Activated naive CD8-positive, alpha-beta T cell treated with anti-CD3 and anti-CD28 coated beads, Interleukin-2, amount 50 U/mL, for 24 hours (primary cell): ENCODE data around the gene HOXD10.

Experiments used
- ATAC-seq: fragments of 150-1000 bp; cut with Tn5 transposase; one replicate; pipeline ENCODE4 v1.10.0; 2021
- DNase-seq: peaks from one replicate; pipeline ENCODE4 v3.0.0; 2021
- H3K27ac Mint-ChIP-seq: one replicate; pipeline ENCODE4 v1.8.0; 2021; ENCODE audit warnings: mild to moderate bottlenecking, mixed read lengths
- H3K27me3 Mint-ChIP-seq: one replicate; pipeline ENCODE4 v1.8.0; 2021; ENCODE audit warnings: mixed read lengths
- H3K36me3 Mint-ChIP-seq: one replicate; pipeline ENCODE4 v1.8.0; 2021; ENCODE audit warnings: low read depth, mixed read lengths
- H3K4me1 Mint-ChIP-seq: one replicate; pipeline ENCODE4 v1.8.0; 2021; ENCODE audit warnings: mixed read lengths
- H3K4me3 Mint-ChIP-seq: one replicate; pipeline ENCODE4 v1.8.0; 2021; ENCODE audit warnings: mild to moderate bottlenecking, moderate library complexity, mixed read lengths
- H3K9me3 Mint-ChIP-seq: one replicate; pipeline ENCODE4 v1.8.0; 2021; ENCODE audit warnings: mixed read lengths

The HOXD10 gene

DNA sequence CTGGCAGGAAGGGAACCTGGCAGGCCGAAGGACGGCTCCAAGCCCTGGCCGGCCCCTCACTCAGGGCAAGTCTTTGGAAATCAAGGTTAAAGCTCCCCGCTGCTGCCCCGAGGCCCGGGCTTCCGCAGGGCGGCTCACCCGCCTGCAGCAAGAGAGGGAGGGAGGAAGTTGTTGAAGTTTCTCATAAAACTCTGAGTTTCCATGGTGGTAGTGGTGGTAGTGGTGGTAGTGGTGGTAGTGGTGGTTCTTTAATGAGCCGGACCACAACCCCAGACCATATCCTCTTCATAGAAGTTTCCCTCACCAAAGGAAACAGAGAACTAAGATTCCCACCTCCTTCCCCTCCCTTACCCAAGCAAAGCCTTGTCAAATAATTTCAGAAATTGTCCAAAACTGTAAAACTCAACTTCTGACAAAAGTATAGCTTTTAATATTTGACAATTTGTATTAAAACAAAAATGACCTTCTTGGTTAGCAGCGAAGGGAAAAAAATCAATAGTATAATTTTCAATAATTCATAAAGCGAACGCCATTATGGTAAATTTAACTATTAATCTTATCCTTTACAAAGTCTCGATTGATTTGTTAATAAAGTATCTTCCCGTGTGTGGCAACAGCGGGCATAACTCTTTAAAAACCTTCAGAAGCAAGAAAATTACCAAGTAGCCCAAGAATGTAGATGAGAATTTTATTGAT, 1.5 kb upstream of the HOXD10 start:
- no peak overlapping the region for H3K27ac Mint-ChIP-seq
- H3K9me3 Mint-ChIP-seq: peaks cover 19% of the 10 kb centered on the region
- no peak overlapping the region for H3K4me3 Mint-ChIP-seq
- DNase-seq: no peak
- H3K4me1 Mint-ChIP-seq: peaks cover 4% of the 10 kb centered on the region
- H3K27me3 Mint-ChIP-seq: peaks cover 94% of the 10 kb centered on the region
- H3K36me3 Mint-ChIP-seq: peaks cover 7% of the 10 kb centered on the region
- ATAC-seq: no peak

DNA sequence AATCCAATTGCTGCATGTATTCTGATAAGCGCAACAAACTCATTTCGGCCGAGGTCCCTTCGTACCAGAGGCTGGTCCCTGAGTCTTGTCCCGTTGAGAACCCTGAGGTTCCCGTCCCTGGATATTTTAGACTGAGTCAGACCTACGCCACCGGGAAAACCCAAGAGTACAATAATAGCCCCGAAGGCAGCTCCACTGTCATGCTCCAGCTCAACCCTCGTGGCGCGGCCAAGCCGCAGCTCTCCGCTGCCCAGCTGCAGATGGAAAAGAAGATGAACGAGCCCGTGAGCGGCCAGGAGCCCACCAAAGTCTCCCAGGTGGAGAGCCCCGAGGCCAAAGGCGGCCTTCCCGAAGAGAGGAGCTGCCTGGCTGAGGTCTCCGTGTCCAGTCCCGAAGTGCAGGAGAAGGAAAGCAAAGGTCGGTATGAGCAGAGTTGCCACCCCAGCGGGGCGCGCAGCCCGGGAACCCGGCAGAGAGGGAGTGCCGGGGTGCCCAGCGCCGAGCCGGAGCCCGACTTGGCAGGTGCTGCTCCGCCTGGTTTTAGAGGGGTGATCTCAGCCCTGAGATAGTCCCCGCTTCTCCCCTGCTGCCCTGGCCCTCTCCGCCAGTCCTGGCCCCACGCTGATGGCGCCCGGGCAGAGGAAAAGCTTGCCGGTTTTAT, 714 bp downstream of the HOXD10 start:
- H3K27ac Mint-ChIP-seq: no peak overlapping the region
- H3K9me3 Mint-ChIP-seq: peaks cover 19% of the 10 kb centered on the region
- ATAC-seq: no peak
- peaks cover 4% of the 10 kb centered on the region for H3K4me1 Mint-ChIP-seq
- H3K4me3 Mint-ChIP-seq: no peak overlapping the region
- H3K27me3 Mint-ChIP-seq: peaks cover 89% of the 10 kb centered on the region
- H3K36me3 Mint-ChIP-seq: peaks cover 5% of the 10 kb centered on the region
- DNase-seq: no peak

- Mint-ChIP-seq H3K36me3 (peaks cover 5% of the 10 kb centered on the region), H3K4me1 (peaks cover 6% of the 10 kb centered on the region), H3K4me3 (no peak overlapping the region), H3K27me3 (peaks cover 86% of the 10 kb centered on the region), H3K9me3 (peaks cover 19% of the 10 kb centered on the region), H3K27ac (no peak overlapping the region)
- DNase-seq: no peak
- no peak for ATAC-seq
Observed at GRCh38 chr2:176117823-176118371, 1.3 kb downstream of the HOXD10 start.

GRCh38 chr2:176118601-176119339, 2.2 kb downstream of the HOXD10 start:
- no peak overlapping the region for H3K4me3 Mint-ChIP-seq
- no peak overlapping the region for H3K27ac Mint-ChIP-seq
- DNase-seq (no peak), ATAC-seq (no peak)
- peaks cover 12% of the 10 kb centered on the region for H3K9me3 Mint-ChIP-seq
- peaks cover 7% of the 10 kb centered on the region for H3K4me1 Mint-ChIP-seq
- H3K27me3 Mint-ChIP-seq: peaks cover 84% of the 10 kb centered on the region
- H3K36me3 Mint-ChIP-seq: peaks cover 5% of the 10 kb centered on the region

GRCh38 chr2:176120364-176121189, 4.0 kb downstream of the HOXD10 start:
- peaks cover 5% of the 10 kb centered on the region for H3K36me3 Mint-ChIP-seq
- H3K9me3 Mint-ChIP-seq: peaks cover 11% of the 10 kb centered on the region
- no peak overlapping the region for H3K4me3 Mint-ChIP-seq

DNA sequence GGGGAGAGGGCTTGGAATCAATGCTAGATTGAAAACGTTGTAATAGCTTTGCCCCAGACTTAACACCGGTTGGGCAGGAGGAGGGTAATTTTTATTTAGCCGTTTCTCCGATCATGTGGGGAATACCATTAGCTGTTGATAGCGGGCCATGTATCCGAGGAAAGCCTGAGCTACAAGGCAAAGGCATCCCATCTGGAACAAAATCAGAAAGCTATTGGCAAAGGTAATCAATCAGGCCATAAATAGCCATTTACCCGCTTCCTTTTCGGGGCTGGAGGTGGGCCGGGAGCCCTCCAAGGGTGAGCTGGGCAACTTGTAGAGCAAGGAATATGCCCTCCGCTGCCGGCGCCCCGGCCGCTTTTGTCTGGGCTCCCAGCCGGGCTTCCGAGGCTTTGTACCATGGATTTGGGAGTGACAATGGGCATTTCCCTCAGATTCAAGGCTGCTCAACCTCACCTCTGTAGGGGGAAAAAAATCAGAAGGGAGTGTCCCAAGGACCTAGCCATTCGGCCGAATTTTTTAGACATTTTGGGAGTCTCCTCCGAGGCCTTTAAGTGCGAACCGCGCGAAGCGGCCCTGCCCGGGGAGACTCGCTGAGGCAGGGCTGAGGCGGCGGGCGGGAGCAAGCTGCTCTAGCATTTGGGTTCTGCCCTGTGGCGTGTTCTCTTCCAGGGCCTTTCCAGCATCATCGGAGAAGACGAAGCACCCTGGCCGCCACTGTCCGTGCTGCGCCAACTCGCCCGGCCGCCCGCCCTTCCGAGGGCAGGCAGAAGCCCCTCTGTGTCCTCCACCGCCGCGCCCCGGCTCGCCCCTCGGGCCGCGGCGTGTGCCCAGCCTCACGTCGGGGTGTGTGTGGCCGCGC, 4.8 kb downstream of the HOXD10 start:
- DNase-seq (no peak), ATAC-seq (no peak)
- H3K27me3 Mint-ChIP-seq: peaks cover 84% of the 10 kb centered on the region
- no peak overlapping the region for H3K4me3 Mint-ChIP-seq
- peaks cover 8% of the 10 kb centered on the region for H3K9me3 Mint-ChIP-seq
- no peak overlapping the region for H3K27ac Mint-ChIP-seq
- peaks cover 4% of the 10 kb centered on the region for H3K36me3 Mint-ChIP-seq
- H3K4me1 Mint-ChIP-seq: peaks cover 9% of the 10 kb centered on the region

More at GRCh38 chr2:176120364-176121189, 4.0 kb downstream of the HOXD10 start:
- ATAC-seq (no peak), DNase-seq (no peak)
- Mint-ChIP-seq H3K27me3 (peaks cover 85% of the 10 kb centered on the region), H3K27ac (no peak overlapping the region), H3K4me1 (peaks cover 9% of the 10 kb centered on the region)

DNA sequence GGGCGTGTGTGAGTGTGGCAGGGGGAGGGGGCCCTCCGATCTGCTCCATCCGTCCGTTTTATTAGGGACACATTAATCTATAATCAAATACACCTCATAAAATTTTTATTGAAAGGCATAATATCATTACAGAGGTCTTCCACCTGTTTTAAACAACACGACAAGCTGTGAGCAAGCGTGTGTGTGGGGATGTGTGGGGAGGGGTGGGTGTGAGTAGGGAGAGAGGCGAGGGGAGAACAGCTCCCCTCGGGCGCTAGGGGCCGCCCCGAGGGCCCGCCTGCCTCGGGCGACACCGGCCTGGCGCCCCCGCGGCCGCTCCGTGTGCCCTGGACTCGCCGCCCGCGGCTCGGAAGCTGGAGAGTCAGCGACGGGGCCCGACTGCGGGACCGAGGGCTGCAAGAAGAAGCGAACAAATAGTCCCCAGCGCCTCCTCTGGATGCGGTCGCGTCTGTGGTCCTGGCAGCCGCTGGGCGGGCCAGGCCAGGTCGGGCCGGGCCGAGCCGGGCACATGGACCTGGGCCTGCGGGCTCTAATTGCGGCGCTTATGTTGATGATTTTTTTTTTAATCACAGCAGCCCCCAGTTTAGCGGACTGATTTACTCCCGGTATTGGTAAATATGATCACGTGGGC, 5.6 kb downstream of the HOXD10 start:
- H3K36me3 Mint-ChIP-seq: peaks cover 4% of the 10 kb centered on the region
- no peak for ATAC-seq
- no peak overlapping the region for H3K27ac Mint-ChIP-seq
- no peak for DNase-seq
- H3K27me3 Mint-ChIP-seq: peaks cover 84% of the 10 kb centered on the region
- H3K9me3 Mint-ChIP-seq: peaks cover 8% of the 10 kb centered on the region
- peak overlapping the region; percentile 26 for H3K4me3 Mint-ChIP-seq
- peaks cover 11% of the 10 kb centered on the region for H3K4me1 Mint-ChIP-seq

DNA sequence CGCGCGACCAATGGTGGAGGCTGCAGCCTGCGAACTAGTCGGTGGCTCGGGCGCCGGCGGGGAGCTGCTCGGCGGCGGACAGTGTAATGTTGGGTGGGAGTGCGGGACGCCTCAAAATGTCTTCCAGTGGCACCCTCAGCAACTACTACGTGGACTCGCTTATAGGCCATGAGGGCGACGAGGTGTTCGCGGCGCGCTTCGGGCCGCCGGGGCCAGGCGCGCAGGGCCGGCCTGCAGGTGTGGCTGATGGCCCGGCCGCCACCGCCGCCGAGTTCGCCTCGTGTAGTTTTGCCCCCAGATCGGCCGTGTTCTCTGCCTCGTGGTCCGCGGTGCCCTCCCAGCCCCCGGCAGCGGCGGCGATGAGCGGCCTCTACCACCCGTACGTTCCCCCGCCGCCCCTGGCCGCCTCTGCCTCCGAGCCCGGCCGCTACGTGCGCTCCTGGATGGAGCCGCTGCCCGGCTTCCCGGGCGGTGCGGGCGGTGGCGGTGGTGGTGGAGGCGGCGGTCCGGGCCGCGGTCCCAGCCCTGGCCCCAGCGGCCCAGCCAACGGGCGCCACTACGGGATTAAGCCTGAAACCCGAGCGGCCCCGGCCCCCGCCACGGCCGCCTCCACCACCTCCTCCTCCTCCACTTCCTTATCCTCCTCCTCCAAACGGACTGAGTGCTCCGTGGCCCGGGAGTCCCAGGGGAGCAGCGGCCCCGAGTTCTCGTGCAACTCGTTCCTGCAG, 6.3 kb downstream of the HOXD10 start, which contains the start of gene HOXD9:
Gene HOXD9 (plus strand): TSS at position 37 of the 728 bp plus-strand sequence. CDS start 50 bp downstream, at position 87.
- Mint-ChIP-seq H3K9me3 (peaks cover 8% of the 10 kb centered on the region), H3K4me3 (peak within 1 kb of the TSS; percentile 26)

GRCh38 chr2:176123411-176124109, 7.0 kb downstream of the HOXD10 start:
- Mint-ChIP-seq H3K27ac (peak overlapping the region; percentile 35), H3K9me3 (peaks cover 5% of the 10 kb centered on the region), H3K4me3 (no peak overlapping the region)

More for the DNA sequence above, 6.3 kb downstream of the HOXD10 start, which contains the start of gene HOXD9:
- DNase-seq (no peak), ATAC-seq (peak; percentile 15)
- Mint-ChIP-seq H3K36me3 (peaks cover 4% of the 10 kb centered on the region), H3K4me1 (peaks cover 15% of the 10 kb centered on the region), H3K27me3 (peaks cover 86% of the 10 kb centered on the region), H3K27ac (peak within 1 kb of the TSS; percentile 35)

DNA sequence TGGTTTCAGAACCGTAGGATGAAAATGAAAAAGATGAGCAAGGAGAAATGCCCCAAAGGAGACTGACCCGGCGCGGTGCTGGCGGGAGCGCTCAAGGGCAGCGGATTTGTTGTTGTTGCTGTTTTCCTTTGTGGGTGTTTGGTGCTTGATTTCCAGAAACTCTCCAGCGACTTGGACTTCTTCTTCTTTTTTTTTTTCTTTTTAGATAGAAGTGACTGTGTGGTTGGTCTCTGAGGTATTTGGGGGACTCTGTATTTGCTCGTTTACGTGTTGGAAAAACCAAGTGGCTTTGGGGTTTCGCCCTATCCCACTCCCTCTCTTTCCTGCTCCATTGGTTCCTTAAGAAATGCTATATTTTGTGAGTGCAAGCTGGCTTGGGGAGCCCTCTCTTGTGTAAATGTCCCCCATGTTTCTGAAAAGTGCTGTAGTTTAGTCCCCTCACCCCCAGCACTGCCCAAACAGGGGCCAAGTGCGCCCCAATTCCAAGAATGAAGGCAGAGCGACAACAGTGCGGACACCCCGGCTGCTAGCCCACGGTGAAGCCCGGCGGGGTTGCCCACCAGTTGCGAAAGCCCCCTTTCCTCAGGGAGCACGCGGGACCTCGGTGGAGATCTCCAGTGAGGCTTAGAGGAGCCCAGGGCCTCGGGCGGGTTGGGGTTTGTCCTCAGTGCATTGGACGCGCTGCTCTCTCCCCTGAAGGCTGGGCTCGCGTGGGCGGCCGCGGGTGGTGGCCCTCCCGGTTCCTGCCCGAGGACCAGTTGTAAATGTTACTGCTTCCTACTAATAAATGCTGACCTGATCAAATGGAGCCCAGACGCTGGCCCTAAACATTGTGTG, 7.8 kb downstream of the HOXD10 start:
- no peak overlapping the region for H3K27ac Mint-ChIP-seq
- no peaks in the 10 kb centered on the region for H3K36me3 Mint-ChIP-seq
- H3K4me1 Mint-ChIP-seq: peaks cover 25% of the 10 kb centered on the region
- no peak overlapping the region for H3K4me3 Mint-ChIP-seq
- ATAC-seq (no peak), DNase-seq (no peak)
- H3K9me3 Mint-ChIP-seq: no peaks in the 10 kb centered on the region
- peaks cover 86% of the 10 kb centered on the region for H3K27me3 Mint-ChIP-seq

More at GRCh38 chr2:176123411-176124109, 7.0 kb downstream of the HOXD10 start:
- Mint-ChIP-seq H3K36me3 (peaks cover 4% of the 10 kb centered on the region), H3K4me1 (peaks cover 18% of the 10 kb centered on the region), H3K27me3 (peaks cover 86% of the 10 kb centered on the region)
- no peak for DNase-seq
- no peak for ATAC-seq
